IPS-11a (cell line): ENCODE results near the gene AFF1.

Source experiments
- H3K4me3 ChIP-seq: one replicate; pipeline ENCODE4 v1.5.1; 2013; ENCODE audit warnings: low read depth, low read length, control low read depth

Gene AFF1

DNA sequence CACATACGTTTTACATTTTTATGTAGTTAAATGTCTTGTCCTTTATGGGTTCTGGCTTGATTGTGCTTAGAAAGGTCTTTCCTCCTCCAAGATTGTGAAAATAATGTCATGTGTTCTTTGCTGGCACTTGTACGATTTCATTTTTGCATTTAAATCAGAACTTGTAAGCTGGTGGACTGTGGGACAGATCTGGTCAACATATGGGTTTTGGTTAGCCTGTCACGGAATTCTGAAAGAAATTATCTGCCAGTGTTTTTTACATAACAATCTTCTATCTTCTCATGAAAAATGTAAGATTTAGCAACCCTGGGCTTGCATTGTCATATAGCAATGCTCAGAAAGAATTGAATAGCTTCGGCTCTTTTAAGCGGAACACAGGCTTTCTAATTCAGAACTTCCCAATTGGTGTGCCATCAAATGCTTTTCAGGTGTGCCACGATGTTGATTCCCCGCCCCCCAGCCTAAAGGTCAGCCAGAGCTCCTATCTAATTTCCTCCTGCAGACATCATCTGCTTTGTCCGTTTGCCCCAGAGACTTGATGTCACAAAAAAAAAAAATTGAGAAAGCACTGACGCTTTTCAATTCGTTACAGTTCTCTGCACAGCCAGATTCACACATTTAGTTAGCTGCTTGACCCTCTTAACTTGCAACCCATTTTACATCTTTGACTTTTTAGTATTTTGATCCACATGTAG lies 16.2 kb downstream of the AFF1 start:
- no peak overlapping the region for H3K4me3 ChIP-seq

DNA sequence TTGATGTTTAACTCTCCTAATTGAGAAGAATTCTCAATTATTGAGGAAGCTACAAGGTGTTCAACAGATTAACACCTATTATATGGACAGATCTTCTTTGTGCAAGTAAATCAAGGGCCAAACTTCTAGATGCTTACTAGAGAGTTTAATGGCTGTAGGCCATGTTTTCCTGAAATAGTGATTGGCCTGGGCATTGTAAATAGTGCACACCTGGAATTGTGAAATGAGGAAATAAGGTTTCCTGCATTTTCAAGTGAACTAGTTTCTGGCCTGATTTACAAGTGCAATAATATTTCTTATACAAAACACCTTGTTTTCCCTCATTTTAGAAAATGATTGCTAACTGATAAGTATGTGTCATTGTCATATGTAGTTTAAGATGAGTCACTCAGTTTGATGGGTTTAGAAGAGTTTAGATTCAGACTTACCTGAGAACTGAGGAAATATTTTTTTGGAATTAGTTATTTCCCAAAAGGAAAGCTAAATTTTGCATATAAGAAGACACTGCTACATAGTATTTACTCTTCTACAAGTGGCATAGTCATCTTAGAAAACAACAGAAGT lies 21.2 kb downstream of the AFF1 start:
- no peak overlapping the region for H3K4me3 ChIP-seq

DNA sequence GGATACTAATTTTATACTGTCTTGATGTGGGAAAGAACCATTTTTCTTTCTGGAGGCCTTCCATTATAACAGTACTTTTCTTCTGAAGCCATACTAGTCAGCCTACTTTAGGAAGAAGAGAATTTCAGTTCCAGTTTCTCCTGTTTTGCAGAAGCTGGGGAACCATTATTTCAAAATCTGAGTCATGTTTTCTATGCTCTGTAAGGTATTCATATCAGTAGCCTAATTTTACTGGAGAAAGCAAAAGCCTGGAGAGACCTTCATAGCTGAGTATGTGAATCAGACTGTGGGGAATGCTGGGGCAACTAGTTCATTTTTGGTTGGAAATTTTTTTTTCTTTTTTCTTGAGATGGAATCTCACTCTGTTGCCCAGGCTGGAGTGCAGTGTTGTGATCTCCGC lies 22.4 kb downstream of the AFF1 start:
- no peak overlapping the region for H3K4me3 ChIP-seq

DNA sequence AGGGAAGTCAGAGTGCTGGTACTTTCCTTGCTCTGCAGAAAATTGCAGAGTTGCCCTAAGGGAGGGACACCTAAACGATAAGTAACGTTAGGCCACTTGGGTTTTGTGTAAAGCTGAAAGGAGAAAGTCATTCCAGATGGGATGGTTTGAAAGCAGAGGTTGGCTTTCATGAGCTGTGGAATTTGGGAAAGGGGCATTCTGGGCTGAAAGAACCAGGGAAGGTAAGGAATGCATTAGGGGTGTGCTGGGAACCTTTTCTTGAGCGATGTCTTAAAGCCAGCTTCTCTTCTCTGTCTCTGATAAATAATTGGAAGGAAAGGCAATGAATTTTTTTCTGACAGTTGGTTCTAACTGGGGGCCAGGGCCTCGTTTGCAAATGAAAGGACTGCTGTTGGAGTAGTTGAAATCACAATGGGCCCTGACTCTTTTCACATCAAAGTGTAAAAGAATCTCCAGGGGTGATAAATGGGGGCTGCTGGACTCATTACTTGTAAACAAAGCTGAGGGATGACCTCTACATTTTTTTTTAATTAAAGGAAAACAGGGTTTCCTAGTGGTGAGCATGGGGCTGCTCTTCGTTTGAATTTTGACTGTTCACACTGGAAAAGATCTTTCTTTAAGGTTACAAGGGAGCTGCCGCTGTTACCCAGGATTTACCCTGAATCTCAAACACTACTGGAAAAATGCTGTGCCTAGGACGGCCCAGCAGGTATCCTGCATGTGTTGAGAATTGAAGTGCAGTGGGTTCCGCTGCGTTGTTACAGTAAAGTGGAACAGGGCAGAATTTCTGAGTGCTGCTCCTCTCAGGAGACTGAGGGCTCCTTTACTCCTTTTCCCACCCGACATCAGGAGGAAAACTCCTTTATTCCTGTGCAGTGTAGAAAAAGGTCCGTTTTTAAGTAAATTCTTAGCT lies 25.0 kb downstream of the AFF1 start:
- no peak overlapping the region for H3K4me3 ChIP-seq

DNA sequence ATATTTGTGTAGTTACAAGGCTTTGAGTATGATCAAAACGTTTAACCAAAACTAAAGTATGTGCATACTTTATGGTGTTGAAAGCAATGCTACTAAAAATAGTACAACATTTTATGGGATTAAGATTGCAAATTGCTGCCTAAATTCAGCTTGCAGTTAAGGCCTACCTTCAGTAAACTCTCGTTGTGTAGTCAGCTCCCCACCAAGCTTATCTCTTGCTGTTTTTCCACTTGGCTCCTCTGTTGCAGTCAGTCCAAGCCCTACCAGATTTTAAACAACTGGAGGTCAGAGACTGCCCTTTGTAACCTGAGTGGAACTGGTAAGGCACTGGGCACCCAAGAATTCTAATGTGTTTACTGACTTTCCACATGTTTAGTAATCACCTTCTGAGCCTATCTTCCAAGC lies 25.7 kb downstream of the AFF1 start:
- no peak overlapping the region for H3K4me3 ChIP-seq

DNA sequence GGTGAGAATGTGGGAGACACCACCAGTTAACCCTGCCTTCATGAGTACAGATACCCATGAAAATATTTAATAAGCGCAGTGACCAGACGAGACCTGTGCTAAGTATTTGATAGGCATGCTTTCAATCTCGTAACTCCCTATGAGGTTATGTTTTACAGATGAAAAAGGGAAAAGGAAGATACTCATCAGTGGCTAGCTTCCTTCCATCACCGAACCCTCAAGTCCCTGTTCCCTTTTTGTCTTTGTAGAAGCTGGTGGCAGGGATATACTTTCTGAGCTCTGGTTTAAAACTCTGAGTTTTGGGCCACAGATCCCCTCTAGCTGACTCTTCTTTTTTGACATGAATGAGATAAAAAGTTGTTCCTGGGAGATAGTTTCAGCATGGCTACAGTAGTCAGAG lies 26.3 kb downstream of the AFF1 start:
- no peak overlapping the region for H3K4me3 ChIP-seq

DNA sequence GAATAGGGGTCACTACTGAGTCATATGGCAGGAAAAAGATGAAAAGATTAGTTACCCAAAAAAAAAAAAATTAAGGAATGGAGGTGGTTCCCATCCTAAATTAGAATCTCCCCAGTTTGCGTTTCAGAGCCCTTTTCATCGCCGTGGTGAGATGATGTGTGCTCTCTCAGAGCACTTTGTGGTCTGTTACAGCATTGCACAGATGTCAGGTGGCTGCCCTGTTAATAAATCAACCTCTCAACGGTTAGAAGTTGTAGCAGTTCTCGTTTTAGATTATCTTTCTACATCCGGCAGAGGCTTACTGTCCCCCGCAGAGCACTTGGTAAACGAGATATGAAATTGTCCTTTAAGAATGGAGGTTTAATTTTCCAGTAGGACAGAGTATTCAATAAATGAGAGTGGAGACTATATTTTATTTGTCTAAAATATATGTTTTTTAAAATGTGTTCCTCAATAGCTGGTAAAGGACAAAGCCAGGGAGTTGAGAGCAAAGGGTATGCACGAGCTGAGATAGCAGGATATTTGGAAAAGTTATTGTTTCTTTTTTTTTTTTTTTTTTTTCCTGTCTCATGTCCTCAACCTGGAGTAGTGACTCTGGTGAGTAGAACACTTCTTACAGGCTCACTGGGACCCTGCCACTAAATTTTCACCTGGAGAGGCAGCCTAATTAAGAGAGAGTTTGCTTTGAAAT lies 26.9 kb downstream of the AFF1 start:
- no peak overlapping the region for H3K4me3 ChIP-seq

DNA sequence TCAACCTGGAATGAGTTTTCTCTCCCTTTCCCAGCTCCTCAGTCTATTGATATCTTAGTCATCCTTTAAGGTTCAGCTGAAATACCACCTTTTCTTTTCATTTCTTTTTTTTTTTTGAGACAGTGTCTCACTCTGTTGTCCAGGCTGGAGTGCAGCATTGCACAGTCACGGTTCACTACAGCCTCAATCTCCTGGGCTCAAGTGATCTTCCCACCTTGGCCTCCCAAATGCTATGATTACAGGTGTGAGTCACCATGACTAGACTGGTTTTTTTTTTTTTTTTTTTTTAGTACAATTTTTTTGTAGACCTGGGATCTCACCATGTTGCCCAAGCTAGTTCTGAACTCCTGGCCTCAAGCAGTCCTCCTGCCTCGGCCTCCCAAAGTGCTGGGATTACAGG lies 28.9 kb downstream of the AFF1 start:
- no peak overlapping the region for H3K4me3 ChIP-seq

DNA sequence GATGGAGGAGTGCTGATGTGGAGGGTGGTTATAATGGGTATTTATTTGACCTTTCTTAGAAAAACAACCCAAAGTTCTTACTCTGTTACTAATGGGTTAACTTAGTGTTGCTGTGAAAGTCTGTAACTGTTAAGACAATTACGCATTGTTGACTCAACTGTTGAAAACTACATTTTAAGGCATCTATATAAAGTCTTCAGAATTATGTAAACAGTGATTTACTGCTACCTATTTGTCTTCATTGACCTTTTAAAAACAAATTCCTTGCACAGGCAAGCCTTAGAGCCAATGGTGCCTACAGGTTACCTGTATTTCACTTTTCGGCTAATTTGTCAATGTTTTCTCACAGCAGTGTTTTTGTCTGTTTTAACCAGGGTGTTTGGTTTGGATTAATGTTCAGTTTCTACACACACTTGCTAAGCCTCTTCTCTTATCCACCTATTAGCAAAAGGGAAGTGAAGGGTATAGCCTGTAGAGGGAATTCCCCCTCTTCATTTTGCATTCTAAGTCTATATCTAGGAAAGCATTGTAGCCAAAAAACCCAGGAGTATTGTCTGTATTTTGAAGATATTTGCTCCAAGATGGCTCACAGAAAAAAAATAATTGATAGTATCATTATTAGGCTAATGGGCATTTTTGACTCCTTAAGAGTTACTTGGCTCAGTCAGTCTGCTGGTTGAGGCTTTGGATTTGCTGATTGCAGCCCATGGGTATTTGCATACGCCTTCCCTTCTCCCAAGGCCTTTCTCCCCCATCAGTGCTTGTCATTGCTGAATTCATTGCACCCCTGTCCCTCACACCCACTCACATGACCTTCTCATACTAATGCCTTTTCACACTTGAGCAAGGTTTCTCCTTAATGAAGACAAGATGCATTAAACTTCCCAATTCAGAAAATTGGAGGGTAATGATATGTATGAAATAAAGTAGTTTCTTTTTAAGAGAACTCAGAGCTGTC lies 30.5 kb downstream of the AFF1 start:
- H3K4me3 ChIP-seq: no peak overlapping the region

DNA sequence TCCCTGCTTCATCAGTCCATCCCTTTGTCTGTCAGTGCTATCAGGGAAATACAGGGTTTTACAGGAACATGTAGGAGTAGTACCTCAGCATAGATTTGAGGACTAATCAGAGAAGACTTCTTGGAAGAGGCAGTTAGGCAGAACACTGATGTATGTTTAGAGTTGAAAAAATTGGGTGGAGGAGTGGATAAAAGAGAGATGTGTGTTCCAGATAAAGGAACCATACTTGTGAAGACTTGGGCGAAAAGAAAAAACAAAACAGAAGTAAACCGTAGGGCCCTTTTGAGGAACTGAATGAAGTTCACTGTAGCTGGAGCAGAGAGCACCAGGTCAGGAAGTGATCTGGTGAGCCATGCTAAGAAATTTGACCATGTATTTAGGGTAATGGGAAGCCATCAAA lies 32.3 kb downstream of the AFF1 start:
- no peak overlapping the region for H3K4me3 ChIP-seq

DNA sequence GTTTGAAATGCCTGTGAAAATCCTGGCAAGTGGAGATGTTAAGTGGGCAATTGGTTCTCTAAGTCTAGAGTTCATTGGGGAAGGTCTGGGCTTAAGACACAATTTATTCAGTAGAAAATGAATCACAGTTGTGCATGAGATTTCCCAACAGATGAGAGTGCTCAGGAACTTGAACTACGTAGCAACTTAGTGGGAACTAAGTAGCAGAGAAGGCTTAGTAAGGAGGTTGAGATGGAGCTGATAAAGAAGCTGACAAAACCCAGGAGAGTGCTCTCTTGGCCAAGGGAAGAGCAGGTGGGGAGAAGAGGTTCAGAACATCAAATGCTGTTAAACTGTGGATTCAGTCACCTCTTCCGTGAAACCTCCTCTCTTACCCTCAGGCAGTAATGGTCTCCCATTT lies 33.0 kb downstream of the AFF1 start:
- no peak overlapping the region for H3K4me3 ChIP-seq

DNA sequence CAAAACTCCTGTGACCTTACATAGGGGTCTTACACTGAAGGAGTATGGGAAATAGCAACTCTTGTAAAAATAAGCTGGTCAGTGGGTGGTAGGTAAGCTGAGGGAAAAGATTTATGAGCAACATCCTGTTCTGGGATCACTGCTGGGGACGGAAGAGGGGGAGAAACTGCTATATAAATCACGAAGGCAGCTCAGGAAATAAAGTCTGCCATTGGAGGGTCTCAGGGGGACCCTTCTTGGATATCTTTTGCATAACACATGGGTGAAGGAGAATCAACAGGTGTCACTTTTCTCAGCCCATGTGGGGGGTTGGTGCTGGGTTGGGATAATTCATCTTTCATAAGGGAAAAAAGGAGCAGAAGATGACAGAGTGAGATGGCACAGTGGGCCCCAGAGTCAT lies 33.7 kb downstream of the AFF1 start:
- no peak overlapping the region for H3K4me3 ChIP-seq

DNA sequence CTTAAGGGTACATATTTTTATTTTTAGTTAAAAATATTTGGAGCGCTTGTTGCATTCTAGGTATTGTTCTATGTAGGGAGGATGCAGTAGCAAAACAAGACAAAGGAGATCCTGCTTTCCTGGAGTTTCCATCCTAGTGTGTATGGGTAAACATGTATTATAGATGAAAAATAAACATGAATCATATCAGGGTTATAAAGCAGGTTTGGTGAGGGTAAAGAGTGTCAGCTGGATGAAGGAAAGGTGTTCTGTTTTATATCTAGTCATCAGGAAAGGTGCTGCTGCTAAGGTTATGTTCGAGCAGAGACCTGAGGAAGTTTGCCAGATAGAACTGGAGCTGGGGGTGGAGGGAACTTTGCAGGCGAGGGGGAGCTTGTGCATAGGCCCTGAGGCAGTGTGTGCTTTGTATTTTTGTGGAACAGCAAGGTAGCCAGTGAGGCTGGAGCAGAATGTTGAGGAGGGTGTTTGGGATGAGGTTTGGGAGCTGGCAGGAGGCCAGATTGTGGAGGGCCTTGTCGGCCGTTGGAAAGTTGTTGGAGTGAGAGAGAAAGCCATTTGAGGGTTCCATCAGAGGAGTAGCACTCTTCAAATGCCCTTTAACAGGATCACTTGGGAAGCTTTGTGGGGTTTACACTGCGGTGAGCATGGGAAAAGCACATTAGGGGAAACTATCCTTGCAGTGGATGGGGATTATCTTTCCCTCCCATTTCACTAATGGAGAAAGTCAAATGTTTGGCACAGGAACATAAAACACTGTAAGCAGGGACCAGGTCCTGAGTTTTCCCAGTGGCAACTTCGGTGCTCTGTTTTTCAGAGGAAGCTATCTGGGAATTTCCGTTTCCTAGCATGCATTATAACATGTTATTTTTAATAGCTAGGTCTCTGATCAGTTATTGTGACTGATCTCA lies 35.9 kb downstream of the AFF1 start:
- no peak overlapping the region for H3K4me3 ChIP-seq

DNA sequence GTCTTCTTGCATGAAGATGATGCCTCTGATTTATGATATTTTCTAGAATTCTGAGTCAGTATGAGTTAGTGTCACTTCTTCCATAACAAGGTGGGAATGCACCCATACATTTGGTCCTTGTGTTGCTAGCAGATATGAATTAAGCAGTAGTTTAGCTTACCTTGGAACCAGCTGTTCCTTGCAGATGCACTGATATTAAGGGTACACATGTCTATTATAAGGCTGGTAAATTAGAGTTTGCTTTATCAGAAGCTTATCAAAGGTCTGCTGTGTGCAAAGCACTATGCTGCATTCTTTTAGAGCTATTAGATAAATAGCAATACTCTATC lies 36.5 kb downstream of the AFF1 start:
- no peak overlapping the region for H3K4me3 ChIP-seq

DNA sequence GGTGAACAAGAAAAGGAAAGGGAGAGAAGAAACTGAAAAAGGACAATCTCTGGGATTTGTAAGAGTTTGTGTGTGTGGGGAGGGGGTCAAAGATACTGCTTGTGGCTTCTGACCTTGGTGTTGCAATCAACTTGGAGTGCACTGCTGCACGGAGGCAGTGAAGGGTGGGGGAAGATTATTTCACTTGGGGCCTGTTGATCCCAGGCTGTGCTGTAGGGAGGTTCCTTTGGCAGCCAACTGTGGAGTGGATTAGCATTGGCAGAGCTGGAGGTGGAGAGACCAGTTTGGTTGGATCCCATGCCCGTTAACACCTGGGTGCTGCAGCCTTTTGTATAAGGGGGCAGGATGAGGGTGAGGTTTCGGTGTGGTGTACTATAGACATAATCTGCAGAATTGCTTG lies 38.2 kb downstream of the AFF1 start:
- no peak overlapping the region for H3K4me3 ChIP-seq

DNA sequence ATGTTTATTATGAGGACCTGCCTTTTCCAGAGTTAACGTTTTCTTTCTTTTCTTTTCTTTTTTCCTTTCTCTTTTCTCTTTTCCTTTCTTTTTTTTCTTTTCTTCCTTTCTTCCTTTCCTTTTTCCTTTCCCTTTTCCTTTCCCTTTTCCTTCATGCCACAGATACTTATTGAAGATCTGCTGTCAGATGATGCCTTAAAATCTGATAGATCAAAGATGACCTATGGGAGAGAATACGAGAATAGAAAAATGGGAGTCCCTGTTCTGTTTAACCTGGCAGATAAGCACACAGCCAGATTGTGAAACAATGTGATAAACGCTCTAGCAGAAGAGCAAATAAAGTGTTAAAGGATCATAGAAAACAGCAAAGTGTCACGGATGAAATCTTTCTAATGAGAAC lies 38.9 kb downstream of the AFF1 start:
- H3K4me3 ChIP-seq: no peak overlapping the region

DNA sequence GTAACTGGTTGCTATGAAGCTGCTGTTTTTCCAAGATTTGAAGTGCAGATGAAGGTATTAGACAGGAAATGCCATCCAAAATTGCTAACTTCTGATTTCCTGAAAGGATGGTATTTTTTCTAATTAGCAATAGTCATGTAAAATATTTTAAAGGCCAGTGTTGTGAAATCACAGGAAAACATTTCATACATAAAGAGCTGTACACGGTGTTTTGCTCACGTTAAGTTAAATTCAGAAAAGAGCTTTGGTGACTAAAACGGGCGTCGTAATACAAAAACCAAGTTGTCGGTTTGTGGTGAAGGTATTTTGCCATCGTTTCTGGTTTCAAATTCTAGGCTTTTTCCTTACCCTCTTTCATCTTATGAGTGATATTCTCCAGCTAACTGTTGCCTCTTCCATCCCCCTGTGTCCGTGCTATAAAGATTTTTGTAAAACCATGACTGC lies 39.8 kb downstream of the AFF1 start:
- H3K4me3 ChIP-seq: no peak overlapping the region

DNA sequence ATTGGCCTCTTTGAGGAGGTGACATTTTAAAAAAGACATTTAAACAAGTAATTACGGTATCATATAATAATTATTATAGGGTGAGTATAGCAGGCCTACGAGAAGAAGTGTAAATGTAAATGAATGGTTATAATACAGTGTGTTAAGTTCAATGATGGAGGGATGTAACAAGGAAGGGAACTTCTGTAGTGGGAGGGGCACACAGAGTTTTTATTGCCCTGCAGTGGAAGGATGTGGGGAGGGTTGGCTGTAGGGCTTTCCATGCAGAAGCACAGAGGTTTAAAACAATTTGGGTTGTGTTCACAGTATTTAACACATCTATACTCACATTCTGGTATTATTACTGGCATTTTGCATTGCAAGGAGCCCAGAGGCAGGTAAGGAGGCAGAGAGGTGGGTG lies 41.1 kb downstream of the AFF1 start:
- no peak overlapping the region for H3K4me3 ChIP-seq

DNA sequence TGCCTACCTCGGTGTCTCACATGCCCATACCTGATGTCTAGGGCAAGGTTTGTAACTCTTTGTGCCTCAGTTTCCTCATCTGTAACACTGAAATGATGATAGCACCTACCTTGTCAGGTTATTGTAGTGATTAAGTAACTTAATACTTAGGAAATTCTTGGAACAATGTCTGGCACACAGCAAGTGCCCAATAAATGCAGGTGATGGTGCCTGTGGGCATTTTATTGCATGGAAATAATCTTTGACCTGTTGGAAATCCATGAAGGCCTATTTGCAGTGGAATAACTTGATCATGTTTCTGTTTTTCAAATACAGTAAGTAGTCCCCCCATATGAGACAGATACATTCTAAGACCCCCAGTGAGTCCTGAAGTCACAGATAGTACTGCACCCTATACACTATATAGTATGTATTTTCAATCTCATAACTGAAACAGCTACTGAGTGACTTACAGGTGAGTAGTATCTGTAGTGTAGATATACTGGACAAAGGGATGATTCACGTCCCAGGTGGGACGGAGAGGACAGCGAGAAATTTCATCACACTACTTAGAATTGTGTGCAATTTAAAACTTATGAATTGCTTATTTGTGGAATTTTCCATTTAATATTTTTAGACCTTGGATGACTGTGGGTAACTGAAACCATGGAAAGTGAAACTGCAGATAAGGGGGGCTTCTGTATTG lies 42.1 kb downstream of the AFF1 start:
- no peak overlapping the region for H3K4me3 ChIP-seq
